ENCODE results near the gene LKAAEAR1.

DNA sequence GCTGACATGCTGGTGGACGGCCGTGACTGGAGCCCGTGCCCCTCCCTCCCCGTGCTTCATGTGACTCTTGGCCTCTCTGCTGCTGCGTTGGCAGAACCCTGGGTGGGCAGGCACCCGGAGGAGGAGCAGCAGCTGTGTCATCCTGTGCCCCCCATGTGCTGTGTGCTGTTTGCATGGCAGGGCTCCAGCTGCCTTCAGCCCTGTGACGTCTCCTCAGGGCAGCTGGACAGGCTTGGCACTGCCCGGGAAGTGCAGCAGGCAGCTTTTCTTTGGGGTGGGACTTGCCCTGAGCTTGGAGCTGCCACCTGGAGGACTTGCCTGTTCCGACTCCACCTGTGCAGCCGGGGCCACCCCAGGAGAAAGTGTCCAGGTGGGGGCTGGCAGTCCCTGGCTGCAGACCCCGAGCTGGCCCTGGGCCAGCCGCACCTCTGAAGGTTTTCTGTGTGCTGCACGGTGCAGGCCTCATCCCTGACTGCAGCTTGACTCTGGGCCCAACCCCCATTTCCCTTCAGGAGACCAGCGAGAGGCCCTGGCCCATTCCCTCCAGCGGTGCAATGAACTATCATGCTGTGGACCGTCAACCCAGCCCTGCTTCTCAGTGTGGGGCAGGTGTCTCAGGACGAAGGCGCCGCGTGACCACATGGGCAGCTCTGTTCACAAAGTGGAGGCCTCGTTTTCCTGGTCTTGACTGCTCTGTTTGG lies 15.0 kb upstream of the LKAAEAR1 start:
- TF ChIP-seq SOX15 (CRISPR knock-in tag; IDR thresholded peaks at IDR 0.05) (no peak), ZNF121 (CRISPR knock-in tag; IDR thresholded peaks at IDR 0.05) (no peak), SP1 (CRISPR knock-in tag; conservative IDR thresholded peaks at IDR 0.05) (no peak), ZNF232 (CRISPR knock-in tag; IDR thresholded peaks at IDR 0.05) (no peak), TEAD4 (CRISPR knock-in tag; IDR thresholded peaks at IDR 0.05) (no peak), FOXK1 (CRISPR knock-in tag; IDR thresholded peaks at IDR 0.05) (no peak)
- TF ChIP-seq, protein P1, sequence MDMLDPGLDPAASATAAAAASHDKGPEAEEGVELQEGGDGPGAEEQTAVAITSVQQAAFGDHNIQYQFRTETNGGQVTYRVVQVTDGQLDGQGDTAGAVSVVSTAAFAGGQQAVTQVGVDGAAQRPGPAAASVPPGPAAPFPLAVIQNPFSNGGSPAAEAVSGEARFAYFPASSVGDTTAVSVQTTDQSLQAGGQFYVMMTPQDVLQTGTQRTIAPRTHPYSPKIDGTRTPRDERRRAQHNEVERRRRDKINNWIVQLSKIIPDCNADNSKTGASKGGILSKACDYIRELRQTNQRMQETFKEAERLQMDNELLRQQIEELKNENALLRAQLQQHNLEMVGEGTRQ (CRISPR knock-in tag; IDR thresholded peaks at IDR 0.05), result no peak
- TF ChIP-seq, protein P2, sequence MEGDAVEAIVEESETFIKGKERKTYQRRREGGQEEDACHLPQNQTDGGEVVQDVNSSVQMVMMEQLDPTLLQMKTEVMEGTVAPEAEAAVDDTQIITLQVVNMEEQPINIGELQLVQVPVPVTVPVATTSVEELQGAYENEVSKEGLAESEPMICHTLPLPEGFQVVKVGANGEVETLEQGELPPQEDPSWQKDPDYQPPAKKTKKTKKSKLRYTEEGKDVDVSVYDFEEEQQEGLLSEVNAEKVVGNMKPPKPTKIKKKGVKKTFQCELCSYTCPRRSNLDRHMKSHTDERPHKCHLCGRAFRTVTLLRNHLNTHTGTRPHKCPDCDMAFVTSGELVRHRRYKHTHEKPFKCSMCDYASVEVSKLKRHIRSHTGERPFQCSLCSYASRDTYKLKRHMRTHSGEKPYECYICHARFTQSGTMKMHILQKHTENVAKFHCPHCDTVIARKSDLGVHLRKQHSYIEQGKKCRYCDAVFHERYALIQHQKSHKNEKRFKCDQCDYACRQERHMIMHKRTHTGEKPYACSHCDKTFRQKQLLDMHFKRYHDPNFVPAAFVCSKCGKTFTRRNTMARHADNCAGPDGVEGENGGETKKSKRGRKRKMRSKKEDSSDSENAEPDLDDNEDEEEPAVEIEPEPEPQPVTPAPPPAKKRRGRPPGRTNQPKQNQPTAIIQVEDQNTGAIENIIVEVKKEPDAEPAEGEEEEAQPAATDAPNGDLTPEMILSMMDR (IDR thresholded peaks at IDR 0.05), result no peak
- TF ChIP-seq, protein P3, sequence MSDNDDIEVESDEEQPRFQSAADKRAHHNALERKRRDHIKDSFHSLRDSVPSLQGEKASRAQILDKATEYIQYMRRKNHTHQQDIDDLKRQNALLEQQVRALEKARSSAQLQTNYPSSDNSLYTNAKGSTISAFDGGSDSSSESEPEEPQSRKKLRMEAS (CRISPR knock-in tag; IDR thresholded peaks at IDR 0.05), result no peak

Data from WTC11 (cell line).